Measurements from ENCODE around the gene USP47.

The USP47 gene

DNA sequence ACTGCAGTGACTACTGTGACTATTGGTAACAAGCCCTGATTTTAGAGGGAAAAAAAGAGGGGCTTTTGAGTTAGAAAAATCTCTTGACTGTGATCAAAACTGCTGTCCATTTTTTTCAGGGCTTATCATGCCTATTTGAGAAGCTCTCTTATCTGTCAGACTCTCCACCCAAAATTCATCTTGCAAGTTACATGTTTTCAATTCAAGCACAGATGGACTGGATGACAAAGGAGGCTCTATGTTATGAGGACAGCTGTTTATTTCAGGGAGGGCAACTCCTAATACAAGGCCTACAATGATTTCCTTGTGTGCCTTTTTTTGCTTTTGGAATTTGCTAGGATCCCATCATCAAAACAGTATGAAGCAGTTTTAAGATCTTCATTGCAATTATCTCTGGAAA, 35.2 kb upstream of the USP47 start:
- in situ Hi-C loops (cut with MboI; ENCODE audit: low sequenced_read_pairs, unreplicated experiment): loop anchor here (10.0 to 25.0 kb wide), 3 partner anchors 158 to 456 kb away; no protein-coding TSS in a partner anchor
- DNase-seq (ENCODE audit: low spot score): no peak
- TF ChIP-seq, protein P1, sequence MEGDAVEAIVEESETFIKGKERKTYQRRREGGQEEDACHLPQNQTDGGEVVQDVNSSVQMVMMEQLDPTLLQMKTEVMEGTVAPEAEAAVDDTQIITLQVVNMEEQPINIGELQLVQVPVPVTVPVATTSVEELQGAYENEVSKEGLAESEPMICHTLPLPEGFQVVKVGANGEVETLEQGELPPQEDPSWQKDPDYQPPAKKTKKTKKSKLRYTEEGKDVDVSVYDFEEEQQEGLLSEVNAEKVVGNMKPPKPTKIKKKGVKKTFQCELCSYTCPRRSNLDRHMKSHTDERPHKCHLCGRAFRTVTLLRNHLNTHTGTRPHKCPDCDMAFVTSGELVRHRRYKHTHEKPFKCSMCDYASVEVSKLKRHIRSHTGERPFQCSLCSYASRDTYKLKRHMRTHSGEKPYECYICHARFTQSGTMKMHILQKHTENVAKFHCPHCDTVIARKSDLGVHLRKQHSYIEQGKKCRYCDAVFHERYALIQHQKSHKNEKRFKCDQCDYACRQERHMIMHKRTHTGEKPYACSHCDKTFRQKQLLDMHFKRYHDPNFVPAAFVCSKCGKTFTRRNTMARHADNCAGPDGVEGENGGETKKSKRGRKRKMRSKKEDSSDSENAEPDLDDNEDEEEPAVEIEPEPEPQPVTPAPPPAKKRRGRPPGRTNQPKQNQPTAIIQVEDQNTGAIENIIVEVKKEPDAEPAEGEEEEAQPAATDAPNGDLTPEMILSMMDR (IDR thresholded peaks at IDR 0.05; ENCODE audit: borderline replicate concordance, control extremely low read depth, extremely low read depth, insufficient read depth, missing control alignments): no peak

DNA sequence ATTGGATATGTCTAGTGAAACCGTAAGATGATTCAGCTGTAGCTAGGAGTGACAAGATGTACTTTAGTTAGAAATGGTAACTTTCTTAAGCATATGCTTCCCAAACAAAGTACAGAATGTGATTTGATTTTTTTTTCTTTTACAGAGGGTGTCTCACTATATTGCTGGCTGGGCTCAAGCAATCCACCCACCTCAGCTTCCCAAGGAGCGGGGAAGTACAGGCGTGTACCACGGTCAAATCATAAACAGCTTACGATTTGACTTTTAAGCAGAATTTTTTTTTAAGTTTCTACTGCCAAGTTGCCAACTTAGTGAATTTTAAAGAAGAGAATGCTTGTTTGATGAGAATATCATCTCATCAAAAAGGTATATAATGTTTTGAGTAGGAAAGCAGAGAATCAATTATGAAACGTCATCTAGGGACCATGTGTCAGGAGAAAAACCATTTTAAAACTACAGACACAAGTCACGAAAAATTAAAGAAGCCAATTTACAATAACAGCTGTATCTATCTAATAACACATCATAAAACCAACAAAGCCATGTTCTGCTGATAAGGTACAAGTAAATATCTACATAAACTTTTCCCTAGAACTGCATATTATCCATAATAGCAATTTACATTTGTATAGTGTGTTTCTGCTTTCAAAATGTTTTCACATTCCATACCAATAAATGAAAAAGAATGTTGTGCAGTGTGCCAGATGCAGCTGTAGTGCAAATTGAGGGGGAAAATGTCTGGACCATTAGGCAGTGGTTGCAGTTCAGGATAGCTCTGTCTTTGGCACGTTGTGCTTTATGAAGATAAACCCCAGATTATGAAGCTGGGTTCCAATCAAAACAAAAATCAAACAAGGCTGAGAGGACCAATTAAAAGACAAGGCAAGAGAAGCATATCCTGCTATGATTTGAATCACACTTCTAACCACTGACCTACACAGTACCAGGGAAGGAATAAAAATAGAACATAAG, 33.7 kb upstream of the USP47 start:
- in situ Hi-C loops (cut with MboI; ENCODE audit: low sequenced_read_pairs, unreplicated experiment): loop anchor here (10.0 to 25.0 kb wide), 3 partner anchors 157 to 454 kb away; no protein-coding TSS in a partner anchor
- TF ChIP-seq, protein P1 (IDR thresholded peaks at IDR 0.05; ENCODE audit: borderline replicate concordance, control extremely low read depth, extremely low read depth, insufficient read depth, missing control alignments): no peak
- DNase-seq (ENCODE audit: low spot score): no peak

DNA sequence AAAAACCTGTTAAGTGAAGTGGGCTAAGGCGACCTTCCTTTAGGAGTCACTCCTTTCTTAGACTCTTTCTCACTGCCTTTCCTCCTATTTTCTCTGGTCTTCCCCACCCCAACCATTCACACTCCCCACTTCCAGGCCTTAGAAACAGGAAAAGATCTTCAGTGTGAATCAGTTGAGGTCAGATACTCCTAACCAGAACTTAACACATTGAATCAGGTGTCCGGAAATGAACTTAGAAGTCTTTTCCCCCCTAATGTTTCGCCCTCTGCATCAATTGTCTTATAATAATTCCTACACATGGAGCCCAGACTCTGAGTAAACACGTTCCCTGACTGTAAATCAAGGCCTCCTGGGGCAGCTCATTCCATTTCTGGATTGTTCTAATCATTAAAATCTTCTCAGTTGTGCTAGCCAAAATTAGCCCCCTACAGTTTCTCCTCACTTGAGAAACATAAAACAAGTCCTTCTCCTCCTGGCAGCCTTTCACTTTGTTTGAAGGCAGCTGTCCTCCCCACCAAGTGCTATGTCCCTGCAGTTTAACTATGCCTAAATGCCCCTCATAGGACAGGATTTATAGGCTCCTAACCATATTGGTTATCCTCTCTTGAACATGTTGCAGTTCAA, 32.7 kb upstream of the USP47 start:
- in situ Hi-C loops (cut with MboI; ENCODE audit: low sequenced_read_pairs, unreplicated experiment): loop anchor here (10.0 to 25.0 kb wide), 3 partner anchors 156 to 453 kb away; no protein-coding TSS in a partner anchor
- DNase-seq (ENCODE audit: low spot score): no peak
- TF ChIP-seq, protein P1 (IDR thresholded peaks at IDR 0.05; ENCODE audit: borderline replicate concordance, control extremely low read depth, extremely low read depth, insufficient read depth, missing control alignments): no peak

DNA sequence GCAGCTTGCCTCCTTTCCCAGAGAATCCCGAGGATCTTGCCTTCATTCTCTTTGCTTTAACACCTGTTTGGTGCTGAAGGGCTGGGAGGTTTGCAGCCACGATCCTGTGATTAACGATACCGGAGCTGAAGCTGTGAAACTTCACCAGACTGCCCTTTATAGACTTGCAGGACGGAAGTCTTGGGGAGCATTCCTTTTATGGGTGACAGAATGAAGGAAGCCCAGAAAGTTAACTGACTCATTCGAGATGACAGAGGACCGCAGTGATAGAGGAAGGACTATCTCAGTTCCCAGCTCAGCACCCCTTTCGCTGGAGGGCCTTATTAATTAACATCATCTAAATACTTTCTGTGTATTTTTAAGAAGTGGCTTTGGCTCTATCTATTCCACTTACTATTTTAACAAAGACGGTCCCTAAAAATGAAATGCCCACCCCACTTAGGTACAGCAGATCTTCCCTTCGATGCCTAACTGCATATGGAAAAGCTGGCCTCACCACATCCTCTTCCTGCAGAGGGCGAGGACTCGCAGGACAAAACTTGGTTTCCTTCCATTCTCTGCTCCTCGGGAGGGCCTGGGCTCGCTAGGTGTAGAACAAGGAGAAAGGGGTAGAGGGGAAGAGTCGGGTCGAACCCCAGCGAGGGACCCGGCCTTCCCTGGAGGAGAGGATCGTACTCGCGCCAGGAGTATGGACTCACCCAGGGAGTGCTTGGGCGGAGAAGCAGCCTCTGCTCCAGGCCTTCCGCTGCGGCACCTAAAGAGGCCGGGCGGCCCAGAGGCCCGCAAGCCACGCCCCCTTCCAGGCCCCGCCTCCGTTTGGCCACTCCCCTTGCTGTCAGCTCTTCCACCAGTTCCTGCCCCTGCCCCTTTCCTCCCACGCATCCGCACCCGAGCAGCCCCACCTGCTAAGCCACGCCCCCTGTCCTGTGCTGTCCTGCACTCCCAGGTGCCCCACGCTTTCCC, 30.7 kb upstream of the USP47 start:
- in situ Hi-C loops (cut with MboI; ENCODE audit: low sequenced_read_pairs, unreplicated experiment): loop anchor here (25.0 kb wide), 1 partner anchor 451 kb away; no protein-coding TSS in a partner anchor

DNA sequence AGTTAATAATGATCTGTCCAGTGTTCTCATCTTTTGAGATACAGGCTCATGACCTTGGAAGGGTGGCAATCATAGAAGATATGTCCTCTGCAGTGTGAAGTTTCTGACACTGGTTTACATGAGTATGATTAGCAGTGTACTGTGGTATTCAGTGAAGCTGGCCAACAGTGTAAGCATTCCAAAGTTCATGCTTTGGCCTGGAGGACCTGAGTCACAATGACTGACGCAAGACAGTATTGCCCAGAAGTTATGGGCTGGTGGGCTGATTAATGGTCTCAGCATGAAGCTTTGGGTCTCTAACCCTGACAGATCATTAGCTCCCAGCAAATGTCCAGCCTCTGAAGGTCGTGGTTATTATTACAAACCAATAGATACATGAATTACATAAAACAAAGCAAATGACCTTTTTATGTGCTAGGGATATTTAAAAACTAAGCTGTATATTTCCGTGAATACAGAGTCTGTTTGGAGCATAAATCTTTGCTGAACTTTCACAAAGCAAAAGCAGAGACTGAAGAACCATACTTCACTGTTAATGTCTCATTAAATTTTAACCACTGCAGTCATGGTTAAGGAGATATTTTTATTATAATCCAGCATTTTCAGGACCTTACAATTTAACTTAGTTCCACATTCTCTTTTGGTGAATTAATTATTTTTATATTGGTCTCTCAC, 28.3 kb upstream of the USP47 start:
- DNase-seq (ENCODE audit: low spot score): no peak
- in situ Hi-C loops (cut with MboI; ENCODE audit: low sequenced_read_pairs, unreplicated experiment): loop anchor here (25.0 kb wide), 1 partner anchor 449 kb away; no protein-coding TSS in a partner anchor
- TF ChIP-seq, protein P1 (IDR thresholded peaks at IDR 0.05; ENCODE audit: borderline replicate concordance, control extremely low read depth, extremely low read depth, insufficient read depth, missing control alignments): no peak

More for the DNA sequence above, 30.7 kb upstream of the USP47 start:
- TF ChIP-seq, protein P1 (IDR thresholded peaks at IDR 0.05; ENCODE audit: borderline replicate concordance, control extremely low read depth, extremely low read depth, insufficient read depth, missing control alignments): no peak
- DNase-seq (ENCODE audit: low spot score): no peak

Measured in GM13976 (cell line).